H1 (cell line): ENCODE data around the gene RENBP. TPM values are rescaled to one million over a fixed set of nuclear protein-coding genes. Genes with fewer than 3 reads are reported as not detected.

Experiments used
- CTCF ChIA-PET: fragments of 300-600 bp; sonication (Branson Sonifier 250); formaldehyde crosslinking; loops from one replicate; lab custom pipeline; 2021; ENCODE audit not compliant: partially characterized antibody; lab: Charles Lee
- POLR2A ChIA-PET: fragments of 300-600 bp; sonication (Branson Sonifier 250); formaldehyde crosslinking; loops from one replicate; lab custom pipeline; 2021; ENCODE audit warnings: inconsistent platforms; ENCODE audit not compliant: partially characterized antibody; lab: Charles Lee
- DNase-seq, 2 experiments: peaks; one replicate each; pipeline versions ENCODE4 v3.0.0 to v3.0.0-alpha.2; 2010 to 2022; ENCODE audit warnings: low spot score in 2 of 2, low read depth in 1 of 2, mixed read lengths in 1 of 2
- FAIRE-seq: peaks from 2 replicates; lab custom pipeline; 2011; peaks lifted over from hg19 to GRCh38; lab: Jason Lieb, UNC
- H2AFZ ChIP-seq: 2 replicates; pipeline ENCODE4 v1.8.1; 2012; ENCODE audit warnings: low read length, inconsistent platforms
- H2AK5ac ChIP-seq: 2 replicates; pipeline ENCODE4 v1.6.1; 2013; ENCODE audit warnings: low read depth, low read length
- H2BK120ac ChIP-seq: replicated peaks from 2 replicates; pipeline ENCODE3; 2013; ENCODE audit warnings: low read depth, low read length, inconsistent platforms
- H2BK12ac ChIP-seq: 2 replicates; pipeline ENCODE4 v1.6.1; 2013; ENCODE audit warnings: low read depth, low read length
- H2BK15ac ChIP-seq: 2 replicates; pipeline ENCODE4 v1.6.1; 2013; ENCODE audit warnings: low read length
- H2BK20ac ChIP-seq: 2 replicates; pipeline ENCODE4 v1.6.1; 2013; ENCODE audit warnings: low read length
- H2BK5ac ChIP-seq: 2 replicates; pipeline ENCODE4 v1.6.1; 2013; ENCODE audit warnings: low read depth, low read length
- H3K14ac ChIP-seq: 2 replicates; pipeline ENCODE4 v1.6.1; 2013; ENCODE audit warnings: inconsistent platforms; ENCODE audit not compliant: insufficient read length
- H3K18ac ChIP-seq: 2 replicates; pipeline ENCODE4 v1.6.1; 2013; ENCODE audit warnings: low read length; ENCODE audit errors: extremely low read depth
- H3K23ac ChIP-seq: 2 replicates; pipeline ENCODE4 v1.6.1; 2013; ENCODE audit warnings: inconsistent platforms; ENCODE audit not compliant: insufficient read length
- H3K23me2 ChIP-seq: 2 replicates; pipeline ENCODE4 v1.6.1; 2013; ENCODE audit warnings: low read depth, low read length
- H3K27ac ChIP-seq: 2 replicates; pipeline ENCODE4 v1.6.1; 2011; ENCODE audit warnings: low read depth, low read length, inconsistent platforms
- H3K27me3 ChIP-seq, 4 experiments: replicated peaks in 1 of 4; 1 replicate in 1 of 4; 2 replicates in 3 of 4; pipeline versions ENCODE4 v1.6.1 to v1.8.1; 2011 to 2013; ENCODE audit warnings: low read length in 3 of 4, mild to moderate bottlenecking in 3 of 4, inconsistent platforms in 2 of 4, mixed read lengths in 2 of 4, moderate library complexity in 1 of 4; ENCODE audit not compliant: control insufficient read depth in 3 of 4, insufficient read depth in 3 of 4; ENCODE audit errors: extremely low read depth in 1 of 4
- H3K36me3 ChIP-seq, 4 experiments: 2 replicates each; pipeline versions ENCODE4 v1.6.1 to v1.8.1; 2011 to 2013; ENCODE audit warnings: mild to moderate bottlenecking in 4 of 4, low read length in 3 of 4, moderate library complexity in 2 of 4, control low read depth in 1 of 4, inconsistent platforms in 1 of 4; ENCODE audit not compliant: insufficient read depth in 4 of 4, control insufficient read depth in 2 of 4
- H3K4ac ChIP-seq: replicated peaks from 2 replicates; pipeline ENCODE3; 2013; ENCODE audit warnings: low read length, low read depth, mixed read lengths, inconsistent platforms; ENCODE audit not compliant: insufficient read length
- H3K4me1 ChIP-seq, 4 experiments: replicated peaks in 1 of 4; 1 replicate in 1 of 4; 2 replicates in 3 of 4; pipeline versions ENCODE4 v1.6.1 to v1.8.1; 2011 to 2013; ENCODE audit warnings: low read length in 3 of 4, inconsistent platforms in 2 of 4, mixed read lengths in 1 of 4; ENCODE audit not compliant: insufficient read depth in 4 of 4, control insufficient read depth in 3 of 4
- H3K4me2 ChIP-seq, 2 experiments: 2 replicates each; pipeline versions ENCODE4 v1.6.1 to v1.8.1; 2011 to 2013; ENCODE audit warnings: low read depth in 2 of 2, low read length in 2 of 2, control low read depth in 1 of 2, inconsistent platforms in 1 of 2, mild to moderate bottlenecking in 1 of 2; ENCODE audit not compliant: insufficient read depth in 1 of 2
- H3K4me3 ChIP-seq, 4 experiments: fragments of 200-600, 300-600 bp in 1 of 4; sonication (generic), shearing (Covaris generic), sonication (Bioruptor Twin) in 1 of 4; 2 replicates each; pipeline versions ENCODE4 v1.5.1 to v1.8.1; 2011 to 2016; ENCODE audit warnings: low read length in 4 of 4, low read depth in 3 of 4, control low read depth in 2 of 4, inconsistent platforms in 2 of 4, mild to moderate bottlenecking in 2 of 4, mixed read lengths in 1 of 4, moderate library complexity in 1 of 4; ENCODE audit not compliant: insufficient read depth in 2 of 4; ENCODE audit errors: extremely low read depth in 1 of 4
- H3K56ac ChIP-seq: replicated peaks from 2 replicates; pipeline ENCODE3; 2013; ENCODE audit warnings: low read depth, mild to moderate bottlenecking, mixed read lengths, low read length, inconsistent platforms; ENCODE audit not compliant: insufficient read length
- H3K79me1 ChIP-seq: 2 replicates; pipeline ENCODE4 v1.6.1; 2013; ENCODE audit warnings: low read depth, low read length, control low read depth
- H3K79me2 ChIP-seq, 2 experiments: 2 replicates each; pipeline versions ENCODE4 v1.6.1 to v1.8.1; 2012 to 2013; ENCODE audit warnings: low read length in 2 of 2, mild to moderate bottlenecking in 2 of 2, inconsistent platforms in 1 of 2; ENCODE audit not compliant: insufficient read depth in 2 of 2, control insufficient read depth in 1 of 2
- H3K9ac ChIP-seq, 4 experiments: replicated peaks in 1 of 4; 1 replicate in 1 of 4; 2 replicates in 3 of 4; pipeline versions ENCODE4 v1.6.1 to v1.8.1; 2011 to 2013; ENCODE audit warnings: low read depth in 3 of 4, low read length in 3 of 4, control low read depth in 2 of 4, mild to moderate bottlenecking in 2 of 4, moderate library complexity in 2 of 4, inconsistent platforms in 1 of 4; ENCODE audit errors: extremely low read depth in 1 of 4
- H3K9me3 ChIP-seq, 2 experiments: 2 replicates each; pipeline versions ENCODE4 v1.6.1 to v1.8.1; 2012 to 2013; ENCODE audit warnings: mild to moderate bottlenecking in 2 of 2, moderate library complexity in 2 of 2, control low read depth in 1 of 2, inconsistent platforms in 1 of 2, low read depth in 1 of 2, low read length in 1 of 2, mixed read lengths in 1 of 2; ENCODE audit not compliant: insufficient read depth in 2 of 2
- H4K20me1 ChIP-seq, 2 experiments: replicated peaks in 1 of 2; 2 replicates each; pipeline versions ENCODE3 to v1.8.1; 2011 to 2013; ENCODE audit warnings: inconsistent platforms in 2 of 2, low read length in 2 of 2, mild to moderate bottlenecking in 1 of 2; ENCODE audit not compliant: insufficient read depth in 2 of 2, control insufficient read depth in 1 of 2
- H4K5ac ChIP-seq: 2 replicates; pipeline ENCODE4 v1.6.1; 2013; ENCODE audit warnings: low read length, low read depth, mixed read lengths, inconsistent platforms; ENCODE audit not compliant: insufficient read length
- H4K8ac ChIP-seq: 2 replicates; pipeline ENCODE4 v1.8.0; 2013; ENCODE audit warnings: mild to moderate bottlenecking, moderate library complexity, low read length, inconsistent platforms; ENCODE audit not compliant: insufficient read depth; ENCODE audit errors: extremely low read depth
- H4K91ac ChIP-seq: replicated peaks from 2 replicates; pipeline ENCODE3; 2013; ENCODE audit warnings: low read length, mixed read lengths, inconsistent platforms; ENCODE audit not compliant: insufficient read length
- RNF2 ChIP-seq: fragments of 200-900, 300-1000 bp; sonication (generic); IDR thresholded peaks from 2 replicates; pipeline ENCODE4 v1.7.1; 2016; ENCODE audit warnings: borderline replicate concordance, low read depth, mild to moderate bottlenecking, antibody characterized with exemption, low read length; ENCODE audit not compliant: poor library complexity, severe bottlenecking; ENCODE audit errors: missing control alignments
- SIX5 ChIP-seq: IDR thresholded peaks from 2 replicates; pipeline ENCODE4 v1.6.1; 2011; ENCODE audit warnings: mild to moderate bottlenecking, low read depth, low read length
- TAF7 ChIP-seq: optimal IDR thresholded peaks from 2 replicates; pipeline ENCODE3; 2011; ENCODE audit warnings: low read depth, mild to moderate bottlenecking, inconsistent platforms, low read length, moderate library complexity, borderline replicate concordance
- whole genome bisulfite sequencing, 2 experiments: shearing (Covaris generic) in 1 of 2; methylation state at CpG; one replicate each; pipeline versions ENCODE4 v1.1.6 to v1.1.7; 2013 to 2015; ENCODE audit warnings: low lambda C conversion rate in 2 of 2, mixed read lengths in 2 of 2, inconsistent platforms in 1 of 2, low coverage in 1 of 2, missing lambda C conversion rate in 1 of 2; ENCODE audit not compliant: insufficient replicate concordance in 2 of 2, insufficient coverage in 1 of 2, insufficient read length in 1 of 2; ENCODE audit errors: extremely low coverage in 1 of 2, missing lambda C conversion rate in 1 of 2; 5-methylcytosine and 5-hydroxymethylcytosine counted together
- polyA plus RNA-seq, 7 experiments: library from polyadenylated mRNA; depleted of rRNA in 3 of 7; stranded (reverse) in 5 of 7; unstranded in 2 of 7; fragments of >200 nt in 5 of 7; fragments of 200-250 nt in 2 of 7; gene quantifications; 1 replicate in 5 of 7; 2 replicates in 1 of 7; 4 replicates in 1 of 7; pipeline versions ENCODE4 v1.2.1 to v1.2.3, GENCODE V29; 2011 to 2013; ENCODE audit warnings: missing spikeins in 2 of 7, mixed read lengths in 2 of 7
- total RNA-seq: library from RNA; stranded (reverse); fragmentation: NEBNext Ultra II Directional; extraction: Animal tissue kit (Norgen Biotek cat#: 25700); gene quantifications from 2 replicates; pipeline ENCODE4 v1.2.1, GENCODE V29; 2021

The RENBP gene
- total and polyA plus RNA-seq, 2 of the 8 experiments (the other 6 are each of a cell fraction or from before 2014, with no cell fraction given), result 12.4 to 21.8 TPM

- no peak overlapping the region for H4K8ac ChIP-seq
- FAIRE-seq (no peak), DNase-seq (no peak)
- no peak overlapping the region for H3K4ac ChIP-seq
- H3K79me2 ChIP-seq, result no peaks in the 10 kb centered on the region
- H2BK15ac ChIP-seq, result no peak overlapping the region
- no peak overlapping the region for H2AK5ac ChIP-seq
- H3K18ac ChIP-seq, result no peak overlapping the region
- no peaks in the 10 kb centered on the region for H3K4me1 ChIP-seq
- ChIA-PET CTCF (interaction anchor here (1.1 kb wide), 1 partner anchor 19 kb away, joined by 4 read pairs; no protein-coding TSS in a partner anchor), POLR2A (interaction anchor here (0.9 to 1.1 kb wide), 2 partner anchors 9 to 21 kb away, joined by 3 to 4 read pairs; partner anchors contain the start of gene HCFC1)
- H2AFZ ChIP-seq, result no peak overlapping the region
- H3K9ac ChIP-seq, result no peak overlapping the region
- no peak overlapping the region for H2BK12ac ChIP-seq
- no peak overlapping the region for H4K5ac ChIP-seq
- 97% methylated on average over 5 of the region's 12 CpGs; no CpG with 5 or more reads in 1 of the 2 experiments for WGBS, 2 experiments
- H4K20me1 ChIP-seq, result no peaks in the 10 kb centered on the region
- no peak overlapping the region for H2BK120ac ChIP-seq
- H3K23ac ChIP-seq, result no peak overlapping the region
- no peaks in the 10 kb centered on the region for H3K27me3 ChIP-seq
- no peak overlapping the region for H2BK5ac ChIP-seq
- H3K79me1 ChIP-seq, result no peaks in the 10 kb centered on the region
- no peak overlapping the region for H3K4me2 ChIP-seq
- no peak overlapping the region for H3K27ac ChIP-seq
- no peaks in the 10 kb centered on the region; the same call in 1 of the 2 replicates for H3K23me2 ChIP-seq
- no peak overlapping the region for H3K4me3 ChIP-seq
- H4K91ac ChIP-seq, result no peak overlapping the region
- no peaks in the 10 kb centered on the region for H3K36me3 ChIP-seq
- no peak overlapping the region for H3K56ac ChIP-seq
- H3K14ac ChIP-seq, result no peak overlapping the region
- no peak overlapping the region for H2BK20ac ChIP-seq
- H3K9me3 ChIP-seq, result no peaks in the 10 kb centered on the region
- TF ChIP-seq SIX5 (no peak), RNF2 (no peak), TAF7 (no peak)
Observed at GRCh38 chrX:153993079-153993478, 48.6 kb upstream of the RENBP start.
